GM19240 (cell line): ENCODE results near the gene PLAGL2.
A peak's percentile ranks its signal among the peaks of the same experiment; 100 is the strongest.
"Not testable (repeated sequence)": the region's sequence is repeated elsewhere in the genome, so short reads cannot be mapped to it uniquely, and the experiment has no call there.

ENCODE experiments used
- DNase-seq: peaks from one replicate; pipeline ENCODE4 v3.0.0; 2011; ENCODE audit warnings: low spot score; ENCODE audit not compliant: insufficient read length

PLAGL2 gene

DNA sequence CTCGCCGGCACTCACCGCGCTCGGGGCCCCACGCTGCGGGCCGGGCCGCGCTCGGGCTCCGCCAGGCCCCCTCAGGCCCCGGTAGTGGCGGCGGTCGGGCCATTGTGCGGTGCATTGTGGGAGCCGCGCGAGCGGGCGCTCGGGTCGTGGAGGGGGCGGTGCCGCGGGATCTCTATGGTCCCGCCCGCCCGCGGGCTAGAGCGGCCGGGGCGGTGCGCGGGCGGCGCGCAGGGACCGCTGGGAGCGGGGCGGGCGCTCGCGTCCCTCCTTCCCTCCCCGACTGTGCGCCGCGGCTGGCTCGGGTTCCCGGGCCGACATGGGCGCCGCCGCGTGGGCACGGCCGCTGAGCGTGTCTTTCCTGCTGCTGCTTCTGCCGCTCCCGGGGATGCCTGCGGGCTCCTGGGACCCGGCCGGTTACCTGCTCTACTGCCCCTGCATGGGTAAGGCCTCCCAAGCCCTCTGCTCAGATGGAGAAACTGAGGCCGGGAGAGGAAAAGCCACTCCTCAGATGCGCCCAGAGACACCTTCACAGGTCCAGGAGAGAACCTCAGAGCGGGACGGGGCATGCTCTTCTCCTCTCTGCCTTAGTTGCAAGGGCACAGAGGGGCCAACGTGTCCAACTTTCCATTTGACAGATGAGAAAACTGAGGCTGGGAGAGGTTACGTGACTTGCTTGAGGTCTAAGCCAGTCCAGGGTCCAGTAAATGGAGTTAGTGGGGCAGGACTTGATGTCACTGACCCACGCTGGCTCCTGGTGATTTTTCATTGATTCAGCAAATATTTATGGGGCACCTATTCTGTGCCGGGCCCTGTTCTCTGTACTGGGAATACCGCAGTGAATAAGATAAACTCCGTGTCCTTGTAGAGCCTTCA, at the start of gene PLAGL2, which contains the start of gene POFUT1:
Gene PLAGL2, minus strand, starts transcription at position 118 of the 873 bp plus-strand sequence. CDS start 5,565 bp downstream, outside the sequence.
Gene POFUT1, plus strand, starts transcription at position 255 of the 873 bp plus-strand sequence. Its CDS starts 62 bp downstream, at position 317.
- peak; percentile 98 for DNase-seq

DNA sequence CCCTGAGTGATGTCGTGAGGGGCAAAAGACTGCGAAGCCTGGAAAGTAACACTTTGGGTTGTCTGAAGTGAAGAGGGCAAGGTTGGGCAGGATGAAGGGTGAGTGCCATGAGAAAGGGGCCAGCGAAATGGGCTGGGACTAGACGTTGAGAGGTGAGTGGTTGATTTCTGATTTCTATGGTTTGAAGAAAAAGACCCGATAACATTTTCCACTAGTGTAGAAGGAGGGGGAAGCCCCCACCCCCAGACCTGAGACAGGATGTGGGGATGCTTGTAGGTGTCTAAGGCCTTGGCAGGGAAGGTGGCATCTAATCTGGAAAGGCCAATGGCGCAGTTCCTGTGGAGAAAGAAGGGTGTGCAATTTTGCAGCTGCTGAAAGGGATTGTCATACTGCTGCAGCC, 44.6 kb upstream of the PLAGL2 start:
- no peak for DNase-seq

DNA sequence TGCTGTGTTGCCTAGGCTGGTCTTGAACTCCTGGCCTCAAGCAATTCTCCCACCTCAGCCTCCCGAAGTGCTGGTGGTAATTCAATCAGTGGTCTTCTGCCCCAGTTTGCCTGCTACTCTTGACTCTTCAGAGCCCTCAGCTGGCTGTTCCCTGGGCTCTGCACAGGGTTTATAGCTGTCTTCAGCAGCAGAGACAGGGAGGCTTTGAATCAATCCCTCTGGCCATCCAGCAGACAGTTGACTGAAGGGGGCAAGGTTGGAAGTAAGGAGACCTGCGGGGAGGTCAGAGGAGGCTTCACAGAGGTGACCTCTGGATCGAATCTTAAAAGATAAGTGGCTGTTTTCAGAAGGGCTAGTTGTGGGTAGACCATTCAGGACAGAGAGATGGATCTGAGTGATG, 43.9 kb upstream of the PLAGL2 start:
- DNase-seq: no peak

- DNase-seq: no peak
Measured at GRCh38 chr20:32249030-32249738, 41.6 kb upstream of the PLAGL2 start.

DNA sequence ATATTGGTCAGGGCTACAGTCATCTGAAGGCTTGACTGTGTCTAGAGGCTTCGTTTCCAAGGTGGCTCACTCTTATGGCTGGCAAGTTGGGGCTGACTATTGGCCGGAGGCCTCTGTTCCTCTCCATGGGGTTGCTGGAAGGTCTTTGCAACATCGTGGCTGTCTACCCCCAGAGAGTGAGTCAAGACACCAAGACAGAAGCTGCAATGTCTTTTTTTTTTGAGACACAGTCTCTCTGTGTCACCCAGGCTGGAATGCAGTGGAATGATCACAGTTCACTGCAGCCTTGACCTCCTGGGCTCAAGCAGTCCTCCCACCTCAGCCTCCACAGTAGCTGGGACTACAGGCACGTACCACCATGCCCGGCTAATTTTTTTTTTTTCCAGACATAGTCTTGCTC, 40.5 kb upstream of the PLAGL2 start:
- DNase-seq: no peak

GRCh38 chr20:32246208-32246607, 38.7 kb upstream of the PLAGL2 start:
- DNase-seq: not testable (repeated sequence)

GRCh38 chr20:32244959-32245358, 37.4 kb upstream of the PLAGL2 start:
- DNase-seq: no peak

DNA sequence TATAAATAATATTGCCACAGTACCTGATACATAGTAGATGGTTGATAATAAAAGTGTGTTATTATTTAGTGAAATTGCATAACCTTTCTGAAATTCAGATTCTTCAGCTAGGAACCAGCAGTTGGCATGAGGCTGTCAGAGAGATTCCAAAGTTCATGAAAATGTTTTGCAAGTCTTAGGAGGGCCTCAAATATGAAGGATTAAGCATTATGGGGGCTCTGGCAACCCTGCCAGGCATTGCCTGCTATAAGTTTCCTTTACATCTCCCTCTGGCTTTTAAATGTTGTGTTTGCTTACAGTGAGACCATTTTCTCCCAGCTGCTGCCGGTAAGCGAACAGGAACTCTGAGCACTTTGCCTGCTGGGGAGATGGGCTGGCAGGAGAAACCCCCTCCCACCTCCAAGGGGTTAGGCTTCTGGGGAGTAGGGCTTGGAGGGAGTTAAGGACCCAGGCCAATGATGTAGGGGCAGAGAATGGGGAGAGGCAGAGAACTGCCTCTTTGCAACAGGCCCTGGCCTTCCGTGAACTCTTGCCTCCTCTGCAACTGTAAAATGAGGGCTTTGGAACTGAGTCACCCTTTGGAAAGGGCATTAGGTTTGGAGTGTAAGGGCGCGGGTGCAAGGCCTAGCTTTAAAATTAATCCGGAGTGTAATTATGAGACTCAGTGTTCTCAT, 36.7 kb upstream of the PLAGL2 start:
- no peak for DNase-seq

- DNase-seq: no peak
Measured at GRCh38 chr20:32241807-32242206, 34.3 kb upstream of the PLAGL2 start.

DNA sequence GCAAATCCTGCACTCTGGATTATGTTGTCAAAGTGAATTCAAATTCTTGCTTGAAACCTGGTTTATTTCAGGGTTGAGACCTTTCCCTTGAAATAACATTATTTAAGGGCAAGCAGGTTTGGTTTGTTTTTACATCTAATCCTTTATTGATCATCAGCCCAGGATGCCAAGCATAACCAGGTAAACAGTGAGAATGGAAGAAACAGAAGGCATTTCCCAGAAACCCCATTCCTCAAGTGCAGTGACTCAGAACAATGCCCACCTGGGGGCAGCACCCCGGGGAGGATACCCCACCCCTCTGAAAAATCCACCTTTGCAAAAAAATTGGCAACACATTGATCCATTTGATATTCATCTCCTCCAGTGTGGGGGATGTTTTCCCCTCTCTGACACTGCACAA, 32.7 kb upstream of the PLAGL2 start:
- no peak for DNase-seq

DNA sequence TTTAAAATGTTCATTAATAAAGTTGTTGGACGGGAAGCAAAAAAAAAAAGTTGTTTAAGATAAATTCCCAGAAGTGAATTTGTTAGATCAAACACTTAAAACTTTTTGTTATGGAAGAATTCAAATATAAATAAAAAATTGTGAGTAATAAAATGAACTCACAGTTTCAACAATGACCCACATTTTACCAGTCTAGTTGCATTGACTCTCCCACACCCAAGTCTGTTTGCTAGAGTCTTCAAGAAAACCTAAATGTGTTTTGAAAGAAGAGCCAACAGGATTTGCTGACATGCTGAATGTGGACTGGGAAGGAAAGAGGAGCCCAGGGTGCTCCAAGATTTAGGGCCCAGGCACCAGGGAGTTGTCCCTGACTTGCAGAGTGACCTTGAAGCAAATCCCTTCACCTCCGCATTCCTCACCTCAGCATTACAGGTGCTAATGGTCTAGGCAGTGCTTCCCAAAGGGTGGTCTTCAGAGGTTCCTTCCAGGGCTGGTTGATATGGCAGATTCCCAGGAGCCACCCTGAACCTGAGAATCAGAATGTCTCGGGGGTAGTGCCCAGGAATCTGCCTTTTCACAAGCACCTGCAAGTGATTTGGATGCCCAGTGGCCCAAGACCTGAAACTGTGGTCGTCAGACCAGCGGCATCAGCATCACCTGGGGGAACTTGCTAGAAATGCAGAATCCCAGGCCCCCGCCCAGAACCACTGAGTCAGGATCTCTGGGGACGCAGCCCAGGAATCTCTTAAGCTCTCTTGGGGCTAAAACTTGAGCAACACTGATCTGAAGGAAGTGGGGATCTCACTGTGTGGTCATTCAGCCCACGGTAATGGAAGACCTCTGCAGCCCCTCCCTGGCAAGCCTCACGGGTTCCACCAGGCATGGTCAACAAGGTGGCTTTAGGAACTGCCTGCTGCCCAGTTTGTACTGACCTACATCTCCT, 31.2 kb upstream of the PLAGL2 start:
- no peak for DNase-seq

DNA sequence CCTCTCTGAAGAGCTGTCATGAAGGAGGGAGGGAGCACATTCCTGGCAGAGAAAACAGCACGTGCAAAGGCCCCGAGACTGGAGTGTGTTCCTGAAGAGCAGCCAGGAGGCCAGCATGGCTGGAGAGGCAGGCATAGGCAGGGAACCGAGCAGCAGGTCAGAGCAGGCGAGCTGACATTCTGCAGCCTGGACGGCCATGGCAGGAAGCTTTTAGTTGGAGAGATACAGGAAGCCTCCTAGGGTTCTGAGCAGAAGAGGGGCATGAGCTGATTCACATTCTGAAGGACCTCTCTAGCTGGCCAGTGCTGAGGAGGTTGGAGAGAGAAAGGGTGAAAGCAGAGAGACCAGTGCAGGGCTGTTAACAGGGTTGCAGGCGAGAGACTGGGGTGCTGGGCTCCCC, 29.9 kb upstream of the PLAGL2 start:
- DNase-seq: no peak

DNA sequence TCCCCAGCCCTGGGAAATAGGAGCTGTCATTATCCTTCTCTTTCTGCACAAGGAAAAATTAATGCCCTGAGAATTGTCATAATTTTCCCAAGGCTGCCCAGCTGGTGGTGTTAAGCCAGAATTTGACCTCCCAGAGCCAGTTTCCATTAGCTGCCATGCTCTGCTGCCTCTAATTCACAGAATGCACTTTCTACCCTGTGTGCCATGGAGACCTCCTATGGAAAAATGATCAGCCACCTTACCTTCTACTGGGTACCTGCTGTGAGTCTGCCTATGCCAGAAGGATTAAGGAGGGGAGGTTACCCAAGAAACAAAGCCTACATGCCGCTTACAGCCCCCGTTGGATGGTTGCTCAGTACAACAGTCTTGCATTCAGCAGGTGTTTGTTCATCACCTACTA, 29.3 kb upstream of the PLAGL2 start:
- no peak for DNase-seq

DNA sequence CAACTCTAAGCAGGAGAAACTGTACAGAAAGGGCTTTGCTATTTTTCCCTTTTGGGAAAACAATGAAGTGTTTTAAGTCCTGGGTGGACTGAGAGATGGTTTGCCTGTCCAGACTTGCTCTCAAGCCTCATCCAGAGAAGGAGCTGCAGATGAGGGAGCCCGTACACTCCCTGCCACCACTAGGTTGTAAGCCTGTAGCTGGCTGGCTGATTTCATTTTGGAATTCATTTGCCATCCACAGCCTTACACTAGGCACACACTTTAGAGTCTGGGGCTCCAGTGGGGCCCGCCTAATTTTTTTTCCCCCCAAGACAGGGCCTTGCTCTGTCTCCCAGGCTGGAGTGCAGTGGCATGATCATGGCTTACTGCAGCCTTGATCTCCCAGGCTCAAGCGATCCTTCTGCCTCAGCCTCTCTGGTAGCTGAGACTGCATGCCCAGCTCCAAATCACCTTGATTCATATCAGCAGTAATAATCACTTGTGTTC, 28.5 kb upstream of the PLAGL2 start:
- no peak for DNase-seq

DNA sequence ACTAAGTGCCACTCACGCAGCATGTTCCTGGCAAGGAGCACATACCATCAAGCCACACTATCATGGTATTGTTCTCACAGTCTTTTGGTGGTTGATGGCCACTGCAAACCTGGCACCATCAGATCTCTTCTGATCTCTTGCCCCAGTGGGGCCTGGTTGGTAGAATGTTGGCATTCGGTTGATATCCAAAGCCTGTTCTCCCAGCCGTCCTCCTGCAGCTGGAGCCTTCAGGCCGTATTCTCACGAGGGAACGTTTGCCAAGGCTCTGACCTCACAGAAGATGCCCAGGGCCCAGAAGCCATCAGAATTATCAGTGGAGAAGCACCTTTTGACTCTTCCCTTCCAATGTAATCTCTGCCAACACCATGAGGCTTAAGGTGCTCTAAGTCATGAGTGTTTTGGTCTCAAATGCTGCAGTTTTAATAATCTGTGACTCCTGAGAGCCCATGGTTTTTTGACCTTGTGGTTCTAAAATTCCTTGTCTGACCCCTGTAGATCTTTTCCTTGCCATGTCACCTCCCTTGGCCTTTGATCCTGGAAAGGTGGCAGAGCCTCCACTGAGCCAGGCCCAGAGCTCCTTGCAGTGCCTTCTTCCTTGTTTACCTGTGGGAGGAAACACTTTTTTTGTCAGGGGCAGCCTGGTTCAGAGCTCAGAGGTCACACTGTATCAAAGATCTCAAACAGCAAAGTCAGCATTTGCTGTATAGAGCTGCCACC, 27.9 kb upstream of the PLAGL2 start:
- no peak for DNase-seq

- no peak for DNase-seq
Measured at GRCh38 chr20:32234135-32234808, 26.7 kb upstream of the PLAGL2 start.

GRCh38 chr20:32233286-32233685, 25.7 kb upstream of the PLAGL2 start:
- no peak for DNase-seq

DNA sequence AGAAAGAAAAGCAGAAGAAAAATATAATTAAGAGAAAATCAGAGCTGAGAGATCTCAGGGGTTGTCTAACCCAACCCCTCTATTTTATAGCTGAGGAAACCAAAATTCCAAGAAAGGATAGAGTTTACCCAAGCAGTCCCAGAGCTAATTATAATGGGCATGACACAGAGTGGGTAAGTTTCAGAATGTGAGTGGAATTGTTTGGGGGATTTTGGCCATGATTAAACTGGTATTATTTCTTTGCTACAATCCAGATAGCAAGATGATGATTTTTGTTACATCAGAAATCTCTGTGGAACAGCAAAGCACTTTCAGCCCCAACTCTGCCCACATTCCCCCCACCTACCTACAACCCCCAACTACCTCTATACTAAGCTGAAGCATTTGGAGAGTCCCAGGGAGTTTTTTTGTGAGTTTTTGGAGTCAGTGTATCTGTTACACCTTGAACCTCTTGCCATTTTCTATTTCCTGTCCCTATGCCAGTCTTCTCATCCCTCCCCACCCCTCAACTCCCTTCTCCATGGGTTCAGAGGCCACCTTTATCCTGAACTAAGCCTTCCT, 24.9 kb upstream of the PLAGL2 start:
- no peak for DNase-seq

DNA sequence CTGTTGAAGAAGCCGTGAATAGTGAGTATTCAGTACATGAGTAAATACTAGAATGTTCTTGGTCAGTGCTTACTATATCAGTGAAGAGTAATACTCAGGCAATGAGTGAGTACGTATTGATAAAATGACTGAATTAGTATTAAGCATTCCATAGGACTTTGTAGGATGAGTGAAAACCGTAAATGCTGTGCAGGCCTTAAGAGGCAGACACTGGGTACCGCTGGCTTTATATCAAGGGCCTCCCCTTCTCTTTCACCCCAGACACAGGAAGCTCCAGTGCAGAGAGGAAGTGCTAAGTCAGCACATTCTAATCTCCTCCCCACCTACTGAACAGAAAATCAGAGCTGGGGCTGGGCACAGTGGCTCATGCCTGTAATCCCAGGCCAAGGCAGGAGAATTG, 24.3 kb upstream of the PLAGL2 start:
- no peak for DNase-seq
